Activated CD4-positive, alpha-beta T cell treated with anti-CD3 and anti-CD28 coated beads for 48 hours (primary cell): ENCODE data around the gene PLK5.
A peak's percentile ranks its signal among the peaks of the same experiment; 100 is the strongest.
"Not testable (repeated sequence)": the region's sequence is repeated elsewhere in the genome, so short reads cannot be mapped to it uniquely, and the experiment has no call there.

ENCODE experiments used
- DNase-seq: peaks from one replicate; pipeline ENCODE4 v3.0.0-alpha.2; 2020

Gene PLK5, protein sequence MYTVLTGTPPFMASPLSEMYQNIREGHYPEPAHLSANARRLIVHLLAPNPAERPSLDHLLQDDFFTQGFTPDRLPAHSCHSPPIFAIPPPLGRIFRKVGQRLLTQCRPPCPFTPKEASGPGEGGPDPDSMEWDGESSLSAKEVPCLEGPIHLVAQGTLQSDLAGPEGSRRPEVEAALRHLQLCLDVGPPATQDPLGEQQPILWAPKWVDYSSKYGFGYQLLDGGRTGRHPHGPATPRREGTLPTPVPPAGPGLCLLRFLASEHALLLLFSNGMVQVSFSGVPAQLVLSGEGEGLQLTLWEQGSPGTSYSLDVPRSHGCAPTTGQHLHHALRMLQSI

DNA sequence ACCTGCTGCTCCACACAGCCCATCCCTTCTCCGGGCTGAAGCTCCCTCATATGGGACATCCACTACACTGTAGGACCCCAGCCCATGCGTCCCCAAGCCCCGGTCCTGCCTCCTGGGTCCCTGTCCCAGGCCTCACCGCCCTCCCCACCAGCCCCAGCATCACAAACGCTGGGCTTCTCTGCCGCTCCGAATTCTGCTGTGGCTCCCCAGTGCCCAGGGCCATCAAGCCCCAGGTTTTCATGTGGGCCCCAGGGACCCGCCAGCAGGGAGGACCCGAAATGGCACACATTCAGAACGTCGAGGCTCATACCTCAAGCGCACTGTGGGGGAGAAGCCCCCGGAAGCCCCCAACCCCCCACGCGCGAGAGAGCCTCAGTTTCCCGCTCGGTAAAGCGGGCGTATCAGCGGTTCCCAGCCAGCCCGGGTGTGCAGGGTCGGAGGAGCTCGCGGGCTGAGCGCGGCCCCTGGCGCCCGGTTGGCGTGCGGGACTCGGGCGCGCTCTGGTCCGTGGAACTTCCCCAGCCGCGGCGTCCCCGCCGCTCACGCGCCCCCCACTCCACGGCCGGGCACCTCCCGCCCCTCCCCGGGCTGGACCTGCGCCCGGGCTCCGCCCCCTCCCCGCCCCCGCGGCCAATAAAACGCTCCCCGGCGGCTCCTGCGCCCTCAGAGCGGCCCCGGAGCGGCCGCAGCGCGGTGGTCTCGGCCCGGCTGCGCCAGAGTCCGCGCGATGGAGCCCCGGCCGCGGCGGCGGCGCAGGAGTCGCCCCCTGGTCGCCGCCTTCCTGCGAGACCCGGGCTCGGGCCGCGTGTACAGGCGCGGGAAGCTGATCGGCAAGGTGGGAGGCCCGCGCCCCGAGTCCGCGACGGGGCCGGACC lies at the start of gene PLK5:
PLK5 (plus strand) TSS at position 666 of the 875 bp plus-strand sequence. CDS start 2,920 bp downstream, outside the sequence.
- DNase-seq, result no peak

DNA sequence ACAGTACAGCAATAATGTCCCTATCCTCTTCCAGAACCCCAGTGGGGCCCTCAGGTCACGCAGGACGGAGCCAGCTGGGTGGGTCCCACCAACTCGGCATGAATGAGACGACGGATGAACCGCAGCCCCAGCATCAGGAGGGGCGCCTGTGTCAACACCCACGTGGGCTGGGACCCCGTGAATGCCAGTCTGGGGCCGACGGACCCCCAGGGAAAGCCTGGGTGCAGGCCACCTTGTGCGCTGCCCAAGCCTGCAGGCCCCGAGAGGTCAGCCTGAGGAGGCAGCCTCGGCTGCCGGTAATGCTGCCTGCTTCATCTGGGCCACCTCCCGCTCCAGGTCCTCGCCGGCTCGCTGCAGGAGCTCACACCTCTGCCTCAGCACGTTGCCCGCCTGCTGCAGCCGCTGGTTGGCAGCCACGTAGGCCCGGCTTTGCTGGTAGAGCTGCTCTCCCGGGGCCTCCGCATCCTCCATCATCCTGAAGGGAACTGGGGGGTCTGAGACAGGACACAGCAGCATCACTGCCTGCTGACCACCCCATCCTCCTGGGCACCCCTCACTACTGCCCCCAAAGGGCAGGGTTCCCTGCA lies 49.0 kb upstream of the PLK5 start:
- no peak for DNase-seq

DNA sequence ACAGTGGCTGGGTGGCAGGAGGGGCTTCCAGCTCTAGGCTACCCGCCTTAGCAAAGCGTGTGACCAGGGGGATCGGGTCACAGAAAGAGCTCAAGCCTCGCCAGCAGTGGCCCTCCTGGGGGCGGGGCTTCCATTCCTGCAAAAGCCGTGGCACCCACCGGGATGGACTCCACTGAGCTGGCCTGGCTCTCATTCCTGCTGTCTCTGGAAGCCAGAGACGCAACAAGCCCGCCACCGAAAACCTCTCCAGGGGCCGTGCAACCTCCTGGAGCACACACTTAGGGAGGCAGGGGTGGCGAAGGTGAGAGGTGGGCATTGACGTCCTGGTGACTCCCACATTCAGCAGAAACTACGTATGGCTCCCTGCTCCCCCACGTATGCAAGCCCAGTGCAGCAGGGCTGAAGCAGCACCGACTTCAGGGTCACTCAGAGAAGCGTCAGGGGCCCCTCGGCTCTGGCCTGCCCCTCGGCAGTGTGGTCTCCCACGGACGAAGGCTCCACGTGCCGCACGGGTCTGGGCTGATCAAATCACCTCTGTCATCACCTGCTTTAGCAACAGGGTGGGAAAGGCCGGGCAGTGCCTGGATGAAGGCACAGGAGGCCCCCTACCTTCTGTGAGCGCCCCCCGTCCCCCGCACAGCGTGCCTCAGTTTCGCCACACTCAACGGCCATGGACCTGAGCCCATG lies 48.0 kb upstream of the PLK5 start:
- DNase-seq, result no peak

GRCh38 chr19:1477056-1477455 lies 46.8 kb upstream of the PLK5 start:
- DNase-seq, result not testable (repeated sequence)

GRCh38 chr19:1478934-1479707 lies 44.8 kb upstream of the PLK5 start, which contains the start of gene C19orf25:
Gene C19orf25 (minus strand): TSS chr19:1479215. CDS start chr19:1478903, 312 bp downstream.
- peak; percentile 96 for DNase-seq

DNA sequence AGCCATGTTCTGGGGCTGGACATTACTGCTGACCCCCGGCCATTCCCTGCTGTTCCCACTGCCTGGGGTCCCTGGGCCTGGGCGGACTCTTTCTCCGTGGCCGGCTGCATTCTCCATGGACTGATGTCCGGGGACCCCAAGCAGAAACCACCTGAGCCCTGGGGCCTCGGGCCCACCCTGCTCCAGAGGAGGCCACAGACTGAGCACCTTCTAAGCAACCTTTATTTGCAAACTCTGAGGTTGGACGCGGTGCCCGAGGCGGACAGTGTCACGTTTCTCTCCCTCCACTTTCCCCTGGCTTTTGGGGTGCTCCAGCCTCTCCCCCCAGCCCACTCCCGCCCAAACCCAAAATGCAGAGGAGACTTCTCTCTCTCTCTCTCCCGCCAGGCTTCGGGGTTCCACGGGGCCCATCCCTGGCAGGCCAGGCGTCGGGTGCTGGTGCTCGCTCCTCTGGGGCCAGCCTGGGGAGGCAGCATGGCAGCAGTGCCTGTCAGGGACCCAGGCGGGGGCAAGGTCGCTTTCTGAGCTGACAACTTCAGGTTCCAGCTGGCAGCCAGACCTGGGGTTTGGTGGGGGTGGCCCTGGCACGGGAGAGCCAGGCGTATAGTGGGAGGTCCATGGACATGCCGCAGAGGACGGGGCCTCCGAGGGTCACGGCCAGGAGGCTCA lies 42.5 kb upstream of the PLK5 start:
- DNase-seq, result no peak

- DNase-seq, result no peak
Observed at GRCh38 chr19:1481893-1482360, 42.0 kb upstream of the PLK5 start.

DNA sequence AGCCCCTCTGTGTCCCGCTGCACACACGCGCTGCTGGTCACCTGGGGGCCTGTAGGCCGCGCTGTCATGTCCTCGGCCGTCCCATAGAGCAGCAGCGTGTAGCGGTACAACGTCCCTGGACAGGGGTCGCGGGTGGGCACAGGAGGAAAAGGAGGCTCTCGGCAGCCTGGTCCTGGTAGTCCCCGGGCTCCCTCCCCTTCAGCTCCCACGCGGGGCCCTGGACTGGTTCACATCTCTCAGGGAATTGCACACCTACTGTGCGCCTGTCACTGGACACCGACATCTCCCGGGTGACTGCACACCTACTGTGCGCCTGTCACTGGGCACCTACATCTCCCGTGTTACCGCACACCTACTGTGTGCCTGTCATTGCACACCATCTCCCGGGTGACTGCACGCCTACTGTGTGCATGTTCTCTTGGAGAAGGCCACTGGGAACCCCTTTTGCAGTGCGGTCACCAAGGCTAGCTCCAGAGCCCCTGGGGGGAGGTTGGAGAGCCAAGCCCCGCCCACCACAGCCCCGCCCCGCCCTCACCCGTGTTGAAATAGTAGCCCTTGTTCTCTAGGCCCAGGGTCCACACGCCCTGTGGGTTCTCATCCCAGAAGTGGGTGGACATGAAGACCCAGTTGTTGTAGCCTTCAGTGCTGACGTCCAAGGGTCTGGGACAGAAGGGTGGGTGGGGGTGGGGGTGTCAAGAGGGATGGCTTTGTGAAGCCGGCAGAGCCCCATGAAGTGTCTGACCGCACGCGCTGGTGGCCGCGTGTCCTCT lies 41.3 kb upstream of the PLK5 start:
- no peak for DNase-seq

DNA sequence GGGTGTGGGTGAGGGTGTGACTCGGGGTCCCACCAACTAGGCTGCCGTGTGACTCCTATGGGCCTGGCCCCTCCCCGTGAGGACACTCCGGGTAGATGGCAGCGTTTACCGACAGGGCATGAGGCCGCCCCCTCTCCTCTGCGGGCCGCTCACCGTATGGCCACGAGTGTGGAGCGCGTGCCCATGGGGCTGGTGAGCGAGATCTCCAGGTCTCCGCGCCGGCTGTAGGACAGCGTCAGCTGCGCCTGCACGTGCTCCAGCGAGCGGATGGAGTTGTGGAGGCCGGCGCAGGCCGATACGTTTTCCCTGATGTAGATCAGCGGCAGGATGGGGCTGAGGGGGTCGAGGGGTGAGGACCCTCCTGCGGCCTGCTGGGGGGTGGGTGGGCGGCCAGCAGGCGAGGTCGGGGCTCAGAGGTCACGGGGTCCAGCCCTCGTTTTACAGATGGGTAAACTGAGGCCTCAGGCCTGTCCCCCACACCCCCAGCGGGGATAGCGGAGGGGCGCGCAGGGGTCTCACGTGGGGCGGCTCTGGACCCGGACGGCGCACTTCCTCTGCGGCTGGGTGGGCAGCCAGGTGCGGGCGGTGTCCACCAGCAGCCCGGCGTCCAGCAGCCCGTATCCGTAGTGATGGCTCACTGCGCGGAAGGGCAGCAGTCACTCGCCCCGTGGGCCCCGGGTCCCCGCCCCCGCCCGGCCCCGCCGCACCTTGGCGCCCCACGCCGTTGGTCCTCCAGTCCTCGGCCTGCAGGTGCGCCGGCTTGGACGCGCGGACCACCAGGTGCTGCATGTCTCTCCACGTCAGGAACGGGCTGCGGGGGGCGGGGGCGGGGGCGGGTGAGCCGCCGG lies 40.5 kb upstream of the PLK5 start:
- no peak for DNase-seq

DNA sequence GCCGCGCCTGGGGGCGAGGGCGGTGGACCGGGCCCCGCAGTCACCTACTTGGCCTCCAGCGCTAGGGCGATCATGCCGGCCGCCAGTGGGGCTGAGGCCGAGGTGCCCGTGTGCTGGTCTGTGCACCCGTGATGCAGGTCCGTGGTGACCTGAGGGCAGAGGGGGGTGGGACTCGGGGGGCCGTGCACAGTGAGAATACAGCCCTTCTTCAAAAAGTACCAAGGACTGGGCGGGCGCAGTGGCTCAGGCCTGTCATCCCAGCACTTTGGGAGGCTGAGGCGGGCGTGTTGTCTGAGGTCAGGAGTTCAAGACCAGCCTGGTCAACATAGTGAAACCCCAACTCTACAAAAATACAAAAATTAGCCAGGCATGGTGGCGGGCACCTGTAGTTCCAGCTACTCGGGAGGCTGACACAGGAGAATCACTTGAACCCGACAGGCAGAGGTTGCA lies 39.9 kb upstream of the PLK5 start:
- no peak for DNase-seq

GRCh38 chr19:1486720-1487575 lies 36.9 kb upstream of the PLK5 start:
- no peak for DNase-seq

- DNase-seq, result no peak
Observed at GRCh38 chr19:1487576-1488281, 36.1 kb upstream of the PLK5 start.

GRCh38 chr19:1488282-1488601 lies 35.6 kb upstream of the PLK5 start:
- DNase-seq, result no peak

- no peak for DNase-seq
Observed at GRCh38 chr19:1489463-1490310, 34.2 kb upstream of the PLK5 start.

- peak; percentile 99 for DNase-seq
Observed at GRCh38 chr19:1490311-1491113, 33.4 kb upstream of the PLK5 start, which contains the start of gene PCSK4. Gene PCSK4 (minus strand): TSS chr19:1490350. CDS start chr19:1490346, 4 bp downstream.
